Activated CD8-positive, alpha-beta memory T cell treated with anti-CD3 and anti-CD28 coated beads, Interleukin-2, amount 50 U/mL, for 24 hours (primary cell): ENCODE measurements around the gene SLC6A4.
"Not testable (repeated sequence)": the region's sequence is repeated elsewhere in the genome, so short reads cannot be mapped to it uniquely, and the experiment has no call there.

Source experiments
- DNase-seq: peaks from one replicate; pipeline ENCODE4 v3.0.0-alpha.2; 2020; ENCODE audit errors: extremely low read depth

SLC6A4 gene

GRCh38 chr17:30238387-30239088 lies 3.0 kb upstream of the SLC6A4 start:
- DNase-seq = no peak

- no peak for DNase-seq
Observed at GRCh38 chr17:30238003-30238344, 2.5 kb upstream of the SLC6A4 start.

- no peak for DNase-seq
Observed at GRCh38 chr17:30237296-30238002, 2.0 kb upstream of the SLC6A4 start.

- no peak for DNase-seq
Observed at GRCh38 chr17:30236766-30237165, 1.3 kb upstream of the SLC6A4 start.

GRCh38 chr17:30236297-30236624 lies 764 bp upstream of the SLC6A4 start:
- no peak for DNase-seq

GRCh38 chr17:30234964-30235363 lies 533 bp downstream of the SLC6A4 start:
- no peak for DNase-seq

GRCh38 chr17:30234296-30234695 lies 1.2 kb downstream of the SLC6A4 start:
- no peak for DNase-seq

GRCh38 chr17:30232824-30233427 lies 2.6 kb downstream of the SLC6A4 start:
- DNase-seq = no peak

GRCh38 chr17:30232015-30232823 lies 3.3 kb downstream of the SLC6A4 start:
- DNase-seq = no peak

- DNase-seq = no peak
Observed at GRCh38 chr17:30230596-30231125, 4.8 kb downstream of the SLC6A4 start.

- not testable (repeated sequence) for DNase-seq
Observed at GRCh38 chr17:30230009-30230408, 5.5 kb downstream of the SLC6A4 start.

- DNase-seq = no peak
Observed at GRCh38 chr17:30229012-30229411, 6.5 kb downstream of the SLC6A4 start.

GRCh38 chr17:30228011-30228410 lies 7.5 kb downstream of the SLC6A4 start:
- DNase-seq = no peak

- no peak for DNase-seq
Observed at GRCh38 chr17:30226878-30227277, 8.6 kb downstream of the SLC6A4 start.

GRCh38 chr17:30225919-30226553 lies 9.5 kb downstream of the SLC6A4 start:
- DNase-seq = no peak

- no peak for DNase-seq
Observed at GRCh38 chr17:30225112-30225511, 10.4 kb downstream of the SLC6A4 start.

- DNase-seq = no peak
Observed at GRCh38 chr17:30224419-30224960, 11.0 kb downstream of the SLC6A4 start.

GRCh38 chr17:30222721-30223175 lies 12.7 kb downstream of the SLC6A4 start:
- DNase-seq = no peak

- DNase-seq = no peak
Observed at GRCh38 chr17:30222251-30222650, 13.2 kb downstream of the SLC6A4 start.

GRCh38 chr17:30221346-30221745 lies 14.2 kb downstream of the SLC6A4 start:
- DNase-seq = no peak

GRCh38 chr17:30220414-30220813 lies 15.1 kb downstream of the SLC6A4 start:
- DNase-seq = no peak
